Stimulated activated CD8-positive, alpha-beta memory T cell treated with anti-CD3 and anti-CD28 coated beads, Interleukin-15, amount 100 ng/mL, for 4 hours (primary cell): ENCODE results near the gene IL1RAPL2.
"Not testable (repeated sequence)": the region's sequence is repeated elsewhere in the genome, so short reads cannot be mapped to it uniquely, and the experiment has no call there.

Experiments
- DNase-seq, 2 donors: peaks; one replicate each; pipeline ENCODE4 v3.0.0-alpha.2; 2020; ENCODE audit warnings: low read depth in 2 of 2

IL1RAPL2 gene

GRCh38 chrX:104565791-104566680 lies at the start of gene IL1RAPL2:
IL1RAPL2 (plus strand) TSS chrX:104566199.
- DNase-seq: no peak

GRCh38 chrX:104522386-104522785 lies 43.6 kb upstream of the IL1RAPL2 start:
- DNase-seq: no peak

- no peak for DNase-seq
Observed at GRCh38 chrX:104523858-104524257, 42.1 kb upstream of the IL1RAPL2 start.

GRCh38 chrX:104539081-104539480 lies 26.9 kb upstream of the IL1RAPL2 start:
- DNase-seq: no peak

- not testable (repeated sequence) for DNase-seq
Observed at GRCh38 chrX:104542447-104542846, 23.6 kb upstream of the IL1RAPL2 start.

- DNase-seq: no peak
Observed at GRCh38 chrX:104564335-104564734, 1.7 kb upstream of the IL1RAPL2 start.

GRCh38 chrX:104564921-104565703 lies 887 bp upstream of the IL1RAPL2 start:
- no peak for DNase-seq

GRCh38 chrX:104566681-104567501 lies 892 bp downstream of the IL1RAPL2 start:
- no peak for DNase-seq

GRCh38 chrX:104567506-104567905 lies 1.5 kb downstream of the IL1RAPL2 start:
- no peak for DNase-seq

GRCh38 chrX:104568304-104568915 lies 2.4 kb downstream of the IL1RAPL2 start:
- DNase-seq: no peak

GRCh38 chrX:104618106-104618895 lies 52.3 kb downstream of the IL1RAPL2 start:
- no peak for DNase-seq

- DNase-seq: no peak
Observed at GRCh38 chrX:104621781-104622180, 55.8 kb downstream of the IL1RAPL2 start.

GRCh38 chrX:104641176-104641575 lies 75.2 kb downstream of the IL1RAPL2 start:
- no peak for DNase-seq

GRCh38 chrX:104647084-104647483 lies 81.1 kb downstream of the IL1RAPL2 start:
- DNase-seq: no peak

GRCh38 chrX:104659005-104659744 lies 93.2 kb downstream of the IL1RAPL2 start:
- DNase-seq: no peak

GRCh38 chrX:104660092-104660491 lies 94.1 kb downstream of the IL1RAPL2 start:
- no peak for DNase-seq

- no peak for DNase-seq
Observed at GRCh38 chrX:104662694-104663093, 96.7 kb downstream of the IL1RAPL2 start.

GRCh38 chrX:104665691-104666090 lies 99.7 kb downstream of the IL1RAPL2 start:
- DNase-seq: no peak

GRCh38 chrX:104668550-104668949 lies 102.6 kb downstream of the IL1RAPL2 start:
- DNase-seq: no peak

- DNase-seq: no peak
Observed at GRCh38 chrX:104669063-104669462, 103.1 kb downstream of the IL1RAPL2 start.
